Gastrocnemius medialis (tissue), 4 donors: ENCODE measurements around the gene C1QB. TPM values are rescaled to one million over a fixed set of nuclear protein-coding genes. Genes with fewer than 3 reads are reported as not detected.

Experiments
- ATAC-seq, 2 donors: fragments of 150-250 bp; one replicate each; pipeline ENCODE4 v1.9.1; 2016
- DNase-seq, 2 donors: peaks; one replicate each; pipeline ENCODE4 v3.0.0-alpha.2; 2019
- H3K27ac ChIP-seq, 4 donors: fragments of 200-600 bp; sonication (generic); 1 replicate in 1 of 4; 2 replicates in 3 of 4; pipeline ENCODE4 v1.5.1; 2016 to 2018; ENCODE audit warnings: mild to moderate bottlenecking in 2 of 4, moderate library complexity in 1 of 4
- H3K27me3 ChIP-seq, 3 donors: fragments of 200-600 bp; sonication (generic) in 2 of 3; 1 replicate in 1 of 3; 2 replicates in 2 of 3; pipeline versions ENCODE4 v1.5.1 to v1.6.0; 2016 to 2019; ENCODE audit warnings: mild to moderate bottlenecking in 1 of 3, moderate library complexity in 1 of 3
- H3K36me3 ChIP-seq, 2 donors: fragments of 200-600 bp; sonication (generic) in 1 of 2; one replicate each; pipeline ENCODE4 v1.5.1; 2017 to 2018
- H3K4me1 ChIP-seq, 2 donors: fragments of 200-600 bp; sonication (generic) in 1 of 2; one replicate each; pipeline ENCODE4 v1.5.1; 2016 to 2017; ENCODE audit warnings: mild to moderate bottlenecking in 2 of 2
- H3K4me3 ChIP-seq, 4 donors: fragments of 200-600 bp; sonication (generic) in 3 of 4; 1 replicate in 1 of 4; 2 replicates in 3 of 4; pipeline ENCODE4 v1.5.1; 2016 to 2019; ENCODE audit warnings: mild to moderate bottlenecking in 2 of 4
- H3K9me3 ChIP-seq, 3 donors: fragments of 200-600 bp; sonication (generic) in 2 of 3; 1 replicate in 1 of 3; 2 replicates in 2 of 3; pipeline ENCODE4 v1.5.1; 2016 to 2019
- POLR2A ChIP-seq, 2 donors: fragments of 450-650 bp; IDR thresholded peaks; one replicate each; pipeline ENCODE4 v1.6.1; 2017; ENCODE audit warnings: antibody characterized with exemption in 2 of 2, mild to moderate bottlenecking in 2 of 2, moderate library complexity in 2 of 2
- in situ Hi-C, 4 donors: fragments of 200-750 bp; cut with MboI; loops; one replicate each; pipeline versions ENCODE4 v1.15.0 to v1.8.0; 2017; ENCODE audit warnings: low sequenced_read_pairs in 4 of 4
- intact Hi-C: fragments of 100-400 bp; cut with DNase I; formaldehyde crosslinking; loops from one replicate; pipeline ENCODE4 v1.15.1; 2023; ENCODE audit warnings: low total_unique reads
- total RNA-seq, 4 donors: library from RNA; depleted of rRNA; stranded (reverse); fragments of >200 nt; gene quantifications; one replicate each; pipeline versions ENCODE4 v1.1.0 to v1.2.3, GENCODE V29; 2016
- TF ChIP-seq, protein P1 (sequence below), 5 experiments: fragments of 450-650 bp in 3 of 5; fragments of 200-600 bp in 2 of 5; sonication (generic) in 2 of 5; IDR thresholded peaks in 4 of 5; conservative IDR thresholded peaks in 1 of 5; 1 replicate in 4 of 5; 2 replicates in 1 of 5; pipeline ENCODE4 v1.5.1; 2016 to 2019; ENCODE audit warnings: antibody characterized with exemption in 5 of 5, mild to moderate bottlenecking in 3 of 5, moderate library complexity in 3 of 5

Gene C1QB, protein sequence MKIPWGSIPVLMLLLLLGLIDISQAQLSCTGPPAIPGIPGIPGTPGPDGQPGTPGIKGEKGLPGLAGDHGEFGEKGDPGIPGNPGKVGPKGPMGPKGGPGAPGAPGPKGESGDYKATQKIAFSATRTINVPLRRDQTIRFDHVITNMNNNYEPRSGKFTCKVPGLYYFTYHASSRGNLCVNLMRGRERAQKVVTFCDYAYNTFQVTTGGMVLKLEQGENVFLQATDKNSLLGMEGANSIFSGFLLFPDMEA
- 10 to 100 TPM; 30.6 to 97.2 (median 74.5) TPM for total RNA-seq

DNA sequence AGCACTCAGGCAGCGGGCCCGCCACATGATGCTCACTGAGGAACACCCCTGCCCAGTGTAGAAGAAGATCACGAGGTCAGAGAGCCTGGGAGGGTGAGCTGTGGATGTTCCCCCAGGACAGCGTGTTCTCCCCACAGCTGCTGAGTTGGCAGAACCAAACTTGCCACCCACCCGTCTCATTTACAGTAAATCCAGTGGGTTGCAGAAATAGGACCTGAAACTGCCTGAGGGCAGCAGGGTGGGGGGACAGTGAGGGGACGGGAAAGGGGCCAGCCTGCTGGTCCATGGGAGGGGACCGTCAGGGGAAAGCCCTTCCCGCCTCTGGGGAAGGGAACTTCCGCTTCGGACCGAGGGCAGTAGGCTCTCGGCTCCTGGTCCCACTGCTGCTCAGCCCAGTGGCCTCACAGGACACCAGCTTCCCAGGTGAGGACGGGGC, at the start of gene C1QB:
Gene C1QB, plus strand, starts transcription at position 356 of the 436 bp plus-strand sequence. CDS start 6,227 bp downstream, outside the sequence.
- intact Hi-C loops: no loop called here
- no peak for TF ChIP-seq POLR2A (IDR thresholded peaks at IDR 0.05)
- TF ChIP-seq, protein P1, sequence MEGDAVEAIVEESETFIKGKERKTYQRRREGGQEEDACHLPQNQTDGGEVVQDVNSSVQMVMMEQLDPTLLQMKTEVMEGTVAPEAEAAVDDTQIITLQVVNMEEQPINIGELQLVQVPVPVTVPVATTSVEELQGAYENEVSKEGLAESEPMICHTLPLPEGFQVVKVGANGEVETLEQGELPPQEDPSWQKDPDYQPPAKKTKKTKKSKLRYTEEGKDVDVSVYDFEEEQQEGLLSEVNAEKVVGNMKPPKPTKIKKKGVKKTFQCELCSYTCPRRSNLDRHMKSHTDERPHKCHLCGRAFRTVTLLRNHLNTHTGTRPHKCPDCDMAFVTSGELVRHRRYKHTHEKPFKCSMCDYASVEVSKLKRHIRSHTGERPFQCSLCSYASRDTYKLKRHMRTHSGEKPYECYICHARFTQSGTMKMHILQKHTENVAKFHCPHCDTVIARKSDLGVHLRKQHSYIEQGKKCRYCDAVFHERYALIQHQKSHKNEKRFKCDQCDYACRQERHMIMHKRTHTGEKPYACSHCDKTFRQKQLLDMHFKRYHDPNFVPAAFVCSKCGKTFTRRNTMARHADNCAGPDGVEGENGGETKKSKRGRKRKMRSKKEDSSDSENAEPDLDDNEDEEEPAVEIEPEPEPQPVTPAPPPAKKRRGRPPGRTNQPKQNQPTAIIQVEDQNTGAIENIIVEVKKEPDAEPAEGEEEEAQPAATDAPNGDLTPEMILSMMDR (IDR thresholded peaks at IDR 0.05 in 4 of 5, conservative IDR thresholded peaks at IDR 0.05 in 1 of 5): no peak
- Histone ChIP-seq H3K4me3 (peak within 1 kb of the TSS in 1 of 4 donors; percentile 22), H3K36me3 (no peaks in the 10 kb centered on the region), H3K4me1 (no peaks in the 10 kb centered on the region), H3K9me3 (no peaks in the 10 kb centered on the region), H3K27ac (no peak within 1 kb of the TSS), H3K27me3 (peaks cover 10 to 16% (median 13%) of the 10 kb centered on the region in 3 donors)
- DNase-seq (peak; percentile 26 to 47), ATAC-seq (peak in 1 of 2 donors; percentile 53)
- in situ Hi-C loops: no loop called here

DNA sequence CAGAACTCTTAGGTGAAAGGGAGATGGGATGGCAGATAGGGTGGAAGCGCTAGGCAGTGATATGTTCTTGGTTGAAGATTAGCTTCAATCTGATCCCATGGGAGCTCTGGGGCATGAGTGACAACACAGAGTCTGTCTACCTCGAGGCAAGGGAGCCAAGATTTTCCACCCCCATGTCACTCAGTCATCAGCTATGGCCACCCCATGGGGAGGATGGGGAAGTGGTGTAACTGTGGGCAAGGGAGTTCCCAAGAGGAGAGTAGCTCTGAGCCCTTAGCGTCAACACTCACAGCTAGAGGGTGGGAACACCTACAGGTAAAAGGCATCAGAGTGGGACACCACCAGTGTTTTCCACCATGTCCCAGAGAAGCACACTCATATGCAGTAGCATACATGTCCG, 46.9 kb upstream of the C1QB start:
- TF ChIP-seq, protein P1 (IDR thresholded peaks at IDR 0.05 in 4 of 5, conservative IDR thresholded peaks at IDR 0.05 in 1 of 5): no peak
- TF ChIP-seq POLR2A (IDR thresholded peaks at IDR 0.05): no peak
- H3K27me3 ChIP-seq: peaks cover 37 to 51% (median 41%) of the 10 kb centered on the region in 3 donors
- no peak for ATAC-seq

DNA sequence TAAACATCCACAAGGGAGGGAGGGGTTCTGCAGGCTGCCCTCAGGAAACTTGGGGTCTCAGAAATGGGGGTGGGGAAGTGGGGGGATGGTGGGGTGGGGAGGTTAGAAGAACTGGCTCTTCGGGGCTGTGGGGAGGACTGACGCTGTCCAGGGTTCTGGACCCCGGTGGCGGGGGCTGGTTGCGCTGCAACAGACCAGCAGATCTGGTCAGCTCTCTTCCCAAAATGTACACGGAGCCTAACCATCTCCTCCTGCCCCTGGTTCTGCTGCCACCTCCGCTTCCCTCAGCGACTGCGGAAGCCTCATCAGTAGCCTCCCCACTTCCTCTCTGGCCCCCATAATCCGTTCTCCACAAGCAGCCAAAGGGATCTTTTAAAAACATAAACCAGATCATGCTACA, 45.9 kb upstream of the C1QB start:
- H3K36me3 ChIP-seq: no peaks in the 10 kb centered on the region
- TF ChIP-seq, protein P1 (IDR thresholded peaks at IDR 0.05 in 4 of 5, conservative IDR thresholded peaks at IDR 0.05 in 1 of 5): no peak
- TF ChIP-seq POLR2A (IDR thresholded peaks at IDR 0.05): no peak
- H3K27me3 ChIP-seq: peaks cover 32 to 50% (median 37%) of the 10 kb centered on the region in 3 donors
- DNase-seq (no peak), ATAC-seq (no peak)
- intact Hi-C loops: no loop called here
- H3K4me3 ChIP-seq: no peak overlapping the region
- no peaks in the 10 kb centered on the region for H3K9me3 ChIP-seq
- H3K4me1 ChIP-seq: no peaks in the 10 kb centered on the region
- no peak overlapping the region for H3K27ac ChIP-seq
- in situ Hi-C loops: no loop called here

More for the DNA sequence above, 46.9 kb upstream of the C1QB start:
- Histone ChIP-seq H3K36me3 (no peaks in the 10 kb centered on the region), H3K4me1 (no peaks in the 10 kb centered on the region), H3K4me3 (no peak overlapping the region), H3K9me3 (no peaks in the 10 kb centered on the region), H3K27ac (no peak overlapping the region)
- no peak for DNase-seq
- intact Hi-C loops (no loop called here), in situ Hi-C loops (no loop called here)

DNA sequence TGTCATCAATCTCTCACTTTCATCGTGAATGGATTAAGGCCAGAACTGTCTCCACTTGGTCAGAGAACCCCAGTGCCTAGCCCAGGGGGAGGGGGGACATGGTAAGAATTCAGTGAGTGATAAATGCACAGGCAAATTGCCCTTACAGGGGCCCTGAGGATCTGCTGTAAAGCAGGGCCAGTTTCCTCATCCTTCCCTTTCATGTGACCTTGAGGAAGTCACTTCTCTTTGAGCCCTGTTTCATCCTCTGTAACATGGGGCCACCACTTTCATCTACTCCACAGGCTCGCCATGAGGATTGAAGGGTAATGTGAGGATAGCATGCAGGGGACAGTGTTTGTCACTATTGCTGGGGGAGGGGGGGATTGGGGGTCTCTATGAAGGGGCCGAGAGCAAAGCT, 44.7 kb upstream of the C1QB start:
- Histone ChIP-seq H3K4me3 (no peak overlapping the region), H3K4me1 (no peaks in the 10 kb centered on the region), H3K9me3 (no peaks in the 10 kb centered on the region), H3K36me3 (no peaks in the 10 kb centered on the region), H3K27me3 (peaks cover 25 to 43% (median 30%) of the 10 kb centered on the region in 3 donors), H3K27ac (no peak overlapping the region)
- in situ Hi-C loops (no loop called here), intact Hi-C loops (no loop called here)
- ATAC-seq (no peak), DNase-seq (no peak)
- TF ChIP-seq POLR2A (IDR thresholded peaks at IDR 0.05): no peak
- TF ChIP-seq, protein P1 (IDR thresholded peaks at IDR 0.05 in 4 of 5, conservative IDR thresholded peaks at IDR 0.05 in 1 of 5): no peak
